Smooth muscle cell (in vitro differentiated cells): ENCODE data around the gene NR1H3. TPM values are rescaled to one million over a fixed set of nuclear protein-coding genes. Genes with fewer than 3 reads are reported as not detected.
A peak's percentile ranks its signal among the peaks of the same experiment; 100 is the strongest.

Source experiments
- DNase-seq: peaks from one replicate; lab custom pipeline; 2025; ENCODE audit not compliant: unreplicated experiment; lab: John Stamatoyannopoulos, UW
- H2AFZ ChIP-seq: fragments of 200-600 bp; sonication (generic); 2 replicates; pipeline ENCODE4 v1.6.0; 2016; ENCODE audit warnings: antibody characterized with exemption, low read depth, mild to moderate bottlenecking
- H3F3A ChIP-seq: fragments of 200-600 bp; sonication (generic); 2 replicates; pipeline ENCODE4 v1.6.0; 2017; ENCODE audit warnings: antibody characterized with exemption, low read depth
- H3K27ac ChIP-seq: fragments of 200-600 bp; sonication (generic); 2 replicates; pipeline ENCODE4 v1.5.1; 2016; ENCODE audit warnings: low read depth, mild to moderate bottlenecking
- H3K27me3 ChIP-seq: fragments of 200-600 bp; sonication (generic); 2 replicates; pipeline ENCODE4 v1.6.1; 2016; ENCODE audit warnings: low read depth, mild to moderate bottlenecking
- H3K36me3 ChIP-seq: fragments of 200-600 bp; sonication (generic); 2 replicates; pipeline ENCODE4 v1.5.1; 2016; ENCODE audit warnings: low read depth
- H3K4me1 ChIP-seq: fragments of 200-600 bp; sonication (generic); 2 replicates; pipeline ENCODE4 v1.5.1; 2016; ENCODE audit warnings: low read depth
- H3K4me2 ChIP-seq: fragments of 200-600 bp; sonication (generic); 2 replicates; pipeline ENCODE4 v1.6.0; 2016; ENCODE audit warnings: mild to moderate bottlenecking
- H3K4me3 ChIP-seq: fragments of 200-600 bp; sonication (generic); 2 replicates; pipeline ENCODE4 v1.5.1; 2016; ENCODE audit warnings: mild to moderate bottlenecking
- H3K79me2 ChIP-seq: fragments of 200-600 bp; sonication (generic); 2 replicates; pipeline ENCODE4 v1.6.0; 2016; ENCODE audit warnings: low read depth, mild to moderate bottlenecking
- H3K9ac ChIP-seq: fragments of 200-600 bp; sonication (generic); 2 replicates; pipeline ENCODE4 v1.6.0; 2016; ENCODE audit warnings: low read depth
- H3K9me3 ChIP-seq: fragments of 200-600 bp; sonication (generic); replicated peaks from 2 replicates; pipeline ENCODE4 v1.5.1; 2016; ENCODE audit warnings: low read depth
- H4K20me1 ChIP-seq: fragments of 200-600 bp; sonication (generic); 2 replicates; pipeline ENCODE4 v1.6.0; 2016; ENCODE audit warnings: low read depth
- CTCF ChIP-seq: fragments of 200-600 bp; sonication (generic); IDR thresholded peaks from 2 replicates; pipeline ENCODE4 v1.5.1; 2017; ENCODE audit warnings: borderline replicate concordance, mild to moderate bottlenecking, antibody characterized with exemption; ENCODE audit not compliant: insufficient read depth, poor library complexity, severe bottlenecking
- WGBS: methylation state at CpG from one replicate; pipeline ENCODE4 v1.1.7; 2016; ENCODE audit warnings: low lambda C conversion rate; 5-methylcytosine and 5-hydroxymethylcytosine counted together
- polyA plus RNA-seq: library from polyadenylated mRNA; unstranded; fragments of >200 nt; fragmentation: Nextera tagmentation; extraction: Ambion mirVana; gene quantifications from 2 replicates; pipeline ENCODE4 v1.2.1, GENCODE V29; 2016
- total RNA-seq: library from RNA; depleted of rRNA; stranded (reverse); fragments of >200 nt; gene quantifications from 2 replicates; pipeline ENCODE4 v1.2.3, GENCODE V29; 2014

Gene NR1H3
- total and polyA plus RNA-seq, 2 experiments from 2014 or later, result 8.1 to 13.7 TPM

- Histone ChIP-seq H3K79me2 (no peaks in the 10 kb centered on the region), H3K9ac (no peak overlapping the region), H3K4me1 (peaks cover 3% of the 10 kb centered on the region), H3F3A (peaks cover 9% of the 10 kb centered on the region), H3K27ac (no peak overlapping the region), H3K4me2 (no peak overlapping the region), H3K4me3 (no peak overlapping the region), H2AFZ (no peak overlapping the region), H3K27me3 (no peaks in the 10 kb centered on the region), H3K9me3 (no peaks in the 10 kb centered on the region), H4K20me1 (no peaks in the 10 kb centered on the region), H3K36me3 (no peaks in the 10 kb centered on the region)
- no peak for DNase-seq
- WGBS, result 83% methylated on average over 3 of the region's 3 CpGs
- no peak for TF ChIP-seq CTCF
Measured at GRCh38 chr11:47251751-47252150, 6.0 kb upstream of the NR1H3 start.

GRCh38 chr11:47253660-47254059, 4.1 kb upstream of the NR1H3 start:
- Histone ChIP-seq H3K27me3 (no peaks in the 10 kb centered on the region), H3K27ac (peak overlapping the region; percentile 69), H3K4me1 (peaks cover 15% of the 10 kb centered on the region), H4K20me1 (no peaks in the 10 kb centered on the region), H3K36me3 (no peaks in the 10 kb centered on the region), H2AFZ (no peak overlapping the region), H3K4me2 (no peak overlapping the region), H3F3A (peaks cover 9% of the 10 kb centered on the region), H3K9me3 (no peaks in the 10 kb centered on the region), H3K9ac (no peak overlapping the region), H3K4me3 (no peak overlapping the region), H3K79me2 (no peaks in the 10 kb centered on the region)
- WGBS, result 100% methylated on average over 2 of the region's 2 CpGs
- no peak for DNase-seq
- no peak for TF ChIP-seq CTCF

DNA sequence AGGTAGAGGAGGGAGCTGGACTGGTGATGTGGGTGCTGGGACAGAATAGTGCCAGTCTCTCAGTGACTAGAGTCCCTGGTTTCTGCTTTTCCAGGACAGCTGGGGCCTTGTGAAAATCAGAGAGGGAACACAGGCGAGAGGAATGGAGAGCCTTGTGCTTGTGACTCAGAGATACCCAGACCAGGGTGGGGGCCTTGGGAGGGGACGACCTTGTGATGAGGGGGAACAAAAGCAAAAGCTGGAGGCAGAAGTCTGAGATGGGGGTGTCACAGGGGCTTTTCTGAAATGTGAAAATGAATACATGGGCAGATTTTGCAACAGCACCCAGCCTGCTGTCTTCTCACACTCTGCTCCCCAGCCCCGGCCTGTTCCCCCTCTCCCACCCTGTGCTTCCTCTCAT, 3.4 kb upstream of the NR1H3 start:
- H3K27ac ChIP-seq, result peak overlapping the region; percentile 69
- 51% methylated on average over 3 of the region's 3 CpGs for WGBS

More for the DNA sequence above, 3.4 kb upstream of the NR1H3 start:
- Histone ChIP-seq H3K4me2 (peak overlapping the region; percentile 26), H2AFZ (peak overlapping the region; percentile 28), H3F3A (peaks cover 11% of the 10 kb centered on the region), H3K27me3 (no peaks in the 10 kb centered on the region), H3K79me2 (no peaks in the 10 kb centered on the region), H3K9ac (no peak overlapping the region), H3K9me3 (no peaks in the 10 kb centered on the region), H3K4me3 (no peak overlapping the region), H3K4me1 (peaks cover 19% of the 10 kb centered on the region), H4K20me1 (no peaks in the 10 kb centered on the region), H3K36me3 (no peaks in the 10 kb centered on the region)
- DNase-seq, result no peak
- TF ChIP-seq CTCF, result no peak
